AG10803 (cell line): ENCODE results near the gene RBM42.

ENCODE experiments used
- DNase-seq: peaks from one replicate; pipeline ENCODE4 v3.0.0; 2010; ENCODE audit warnings: low read depth
- H3K4me3 ChIP-seq: 2 replicates; pipeline ENCODE4 v1.5.1; 2011; ENCODE audit warnings: mild to moderate bottlenecking, low read length, control low read depth
- TF ChIP-seq, protein P1 (sequence below): conservative IDR thresholded peaks from 2 replicates; pipeline ENCODE4 v1.5.1; 2011; ENCODE audit warnings: mild to moderate bottlenecking, low read length, control low read depth, inconsistent platforms

RBM42 gene

DNA sequence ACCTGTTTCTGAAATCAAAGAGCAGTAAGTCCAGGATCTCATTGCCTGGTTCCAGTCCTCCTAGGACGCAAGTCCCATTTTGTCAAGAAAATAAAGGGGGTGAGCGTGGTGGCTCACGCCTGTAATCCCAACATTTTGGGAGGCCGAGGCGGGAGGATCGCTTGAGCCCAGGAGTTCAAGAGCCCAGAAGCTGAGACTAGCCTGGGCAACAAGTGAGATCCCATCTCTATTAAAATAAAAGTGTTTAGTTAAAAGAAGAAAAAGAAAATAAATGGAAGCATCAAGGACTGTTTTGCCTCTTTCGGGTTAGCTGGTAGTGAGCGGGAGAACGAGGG, 16.6 kb upstream of the RBM42 start:
- H3K4me3 ChIP-seq = peak overlapping the region; percentile 89
- DNase-seq = no peak
- TF ChIP-seq, protein P1, sequence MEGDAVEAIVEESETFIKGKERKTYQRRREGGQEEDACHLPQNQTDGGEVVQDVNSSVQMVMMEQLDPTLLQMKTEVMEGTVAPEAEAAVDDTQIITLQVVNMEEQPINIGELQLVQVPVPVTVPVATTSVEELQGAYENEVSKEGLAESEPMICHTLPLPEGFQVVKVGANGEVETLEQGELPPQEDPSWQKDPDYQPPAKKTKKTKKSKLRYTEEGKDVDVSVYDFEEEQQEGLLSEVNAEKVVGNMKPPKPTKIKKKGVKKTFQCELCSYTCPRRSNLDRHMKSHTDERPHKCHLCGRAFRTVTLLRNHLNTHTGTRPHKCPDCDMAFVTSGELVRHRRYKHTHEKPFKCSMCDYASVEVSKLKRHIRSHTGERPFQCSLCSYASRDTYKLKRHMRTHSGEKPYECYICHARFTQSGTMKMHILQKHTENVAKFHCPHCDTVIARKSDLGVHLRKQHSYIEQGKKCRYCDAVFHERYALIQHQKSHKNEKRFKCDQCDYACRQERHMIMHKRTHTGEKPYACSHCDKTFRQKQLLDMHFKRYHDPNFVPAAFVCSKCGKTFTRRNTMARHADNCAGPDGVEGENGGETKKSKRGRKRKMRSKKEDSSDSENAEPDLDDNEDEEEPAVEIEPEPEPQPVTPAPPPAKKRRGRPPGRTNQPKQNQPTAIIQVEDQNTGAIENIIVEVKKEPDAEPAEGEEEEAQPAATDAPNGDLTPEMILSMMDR = no peak

DNA sequence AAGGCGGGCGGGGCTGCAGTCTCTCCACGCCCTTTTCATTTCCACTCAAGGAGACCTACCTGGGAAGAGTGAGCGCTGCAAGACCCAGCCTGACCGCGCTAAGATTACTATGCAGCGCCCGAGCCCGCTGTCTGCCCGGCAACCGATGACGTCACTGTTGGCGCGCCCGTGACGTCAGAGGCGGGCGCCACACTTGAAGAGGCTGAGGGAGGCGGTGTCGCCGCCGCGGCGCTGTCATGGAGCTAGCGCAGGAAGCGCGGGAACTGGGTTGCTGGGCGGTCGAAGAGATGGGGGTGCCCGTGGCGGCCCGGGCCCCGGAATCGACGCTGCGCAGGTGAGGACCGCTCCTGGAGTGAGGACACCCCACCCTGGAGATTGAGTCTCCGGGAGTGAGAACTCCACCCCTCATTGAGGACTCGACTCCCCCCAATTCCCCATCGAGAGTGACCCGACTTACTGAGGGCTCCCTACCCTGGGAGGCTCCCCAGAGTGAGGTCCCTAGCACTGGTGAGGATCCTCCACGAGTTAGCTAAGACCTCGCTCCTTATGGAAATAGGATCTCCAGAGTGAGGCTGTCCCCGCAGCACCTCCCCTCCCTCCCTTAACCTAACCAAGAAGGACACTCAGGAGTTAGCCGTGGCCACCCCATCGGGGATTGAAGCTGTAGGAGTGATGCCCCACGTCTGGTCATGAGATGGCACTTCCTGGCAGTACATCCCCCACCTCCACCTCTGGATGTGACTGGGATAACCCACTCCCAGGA, 16.1 kb upstream of the RBM42 start, which contains the start of gene HAUS5:
HAUS5 (plus strand) TSS at position 177 of the 763 bp plus-strand sequence; CDS start at position 237, 60 bp downstream.
- H3K4me3 ChIP-seq = peak within 1 kb of the TSS; percentile 89
- peak; percentile 85 for DNase-seq
- TF ChIP-seq, protein P1 = no peak; the same call in 1 of the 2 replicates

DNA sequence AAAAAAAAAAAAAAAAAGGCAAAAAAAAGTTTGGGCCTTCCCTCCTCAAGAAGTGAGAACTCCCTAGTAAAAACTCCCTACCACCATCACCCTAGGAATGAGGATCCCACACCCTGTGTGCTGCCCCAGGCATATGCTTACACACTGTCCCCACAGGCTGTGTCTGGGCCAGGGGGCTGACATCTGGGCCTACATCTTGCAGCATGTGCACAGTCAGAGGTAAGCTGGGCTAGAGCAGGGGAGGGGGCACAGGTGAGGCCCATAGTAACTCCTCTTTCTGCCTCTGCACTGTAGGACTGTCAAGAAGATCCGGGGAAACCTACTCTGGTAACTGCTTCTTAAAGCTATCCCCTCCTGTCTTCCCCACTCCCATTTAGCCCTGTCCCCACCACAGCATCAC, 15.3 kb upstream of the RBM42 start:
- TF ChIP-seq, protein P1 = no peak
- H3K4me3 ChIP-seq = no peak overlapping the region

DNA sequence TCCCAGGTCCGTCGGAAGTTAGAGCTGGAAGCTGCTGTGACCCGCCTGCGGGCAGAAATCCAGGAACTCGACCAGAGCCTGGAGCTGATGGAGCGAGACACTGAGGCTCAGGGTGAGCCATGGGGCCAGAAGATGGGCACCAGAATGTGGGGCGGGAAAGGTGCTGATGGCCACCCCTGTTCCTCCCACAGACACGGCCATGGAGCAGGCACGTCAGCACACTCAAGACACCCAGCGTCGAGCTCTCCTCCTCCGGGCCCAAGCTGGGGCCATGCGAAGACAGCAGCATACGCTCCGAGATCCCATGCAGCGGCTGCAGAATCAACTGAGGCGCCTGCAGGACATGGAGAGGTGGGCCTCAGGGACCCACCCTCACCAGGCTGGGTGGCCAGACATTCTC, 13.8 kb upstream of the RBM42 start:
- no peak overlapping the region for H3K4me3 ChIP-seq
- TF ChIP-seq, protein P1 = no peak
- DNase-seq = no peak

More for the DNA sequence above, 15.3 kb upstream of the RBM42 start:
- no peak for DNase-seq

DNA sequence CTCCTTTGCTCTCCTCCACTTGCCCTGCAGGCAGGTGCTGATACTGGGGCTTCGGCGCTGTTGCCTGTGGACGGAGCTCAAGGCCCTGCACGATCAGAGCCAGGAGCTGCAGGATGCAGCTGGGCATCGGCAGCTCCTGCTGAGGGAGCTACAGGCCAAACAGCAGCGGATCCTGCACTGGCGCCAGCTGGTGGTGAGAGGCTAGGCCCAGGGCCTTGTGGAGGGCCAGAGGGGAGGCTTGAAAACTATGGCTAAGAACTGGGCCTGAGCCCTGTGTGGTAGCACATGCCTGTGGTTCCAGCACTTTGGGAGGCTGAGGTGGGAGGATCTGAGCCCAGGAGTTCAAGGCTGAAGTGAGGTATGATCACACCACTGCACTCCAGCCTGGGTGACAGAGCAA, 10.0 kb upstream of the RBM42 start:
- no peak overlapping the region for H3K4me3 ChIP-seq
- TF ChIP-seq, protein P1 = no peak
- no peak for DNase-seq

DNA sequence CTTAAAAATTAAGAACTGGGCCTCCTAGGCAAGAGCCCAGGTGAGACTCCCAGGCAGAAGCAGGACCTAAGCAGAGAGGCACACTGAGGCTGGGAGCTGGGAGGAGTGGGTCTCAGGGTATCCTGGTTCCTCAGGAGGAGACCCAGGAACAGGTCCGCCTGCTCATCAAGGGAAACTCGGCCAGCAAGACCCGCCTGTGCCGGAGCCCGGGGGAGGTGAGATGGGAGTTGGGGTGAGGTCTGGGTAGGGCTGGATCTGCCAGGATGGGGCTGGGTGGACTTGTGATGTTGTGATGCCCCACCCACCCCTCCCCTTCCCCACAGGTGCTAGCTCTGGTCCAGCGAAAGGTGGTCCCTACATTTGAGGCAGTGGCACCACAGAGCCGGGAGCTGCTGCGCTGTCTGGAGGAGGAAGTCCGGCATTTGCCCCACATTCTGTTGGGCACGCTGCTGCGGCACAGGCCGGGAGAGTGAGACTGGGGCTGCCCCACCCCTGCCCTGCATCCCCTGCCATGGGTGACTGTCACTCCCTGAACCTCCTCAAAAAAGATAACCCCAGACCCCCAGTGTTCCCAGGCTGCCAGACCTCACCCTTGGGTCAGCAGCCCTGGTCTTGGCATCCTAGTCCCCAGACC, 9.4 kb upstream of the RBM42 start:
- no peak overlapping the region for H3K4me3 ChIP-seq
- TF ChIP-seq, protein P1 = no peak
- DNase-seq = no peak

DNA sequence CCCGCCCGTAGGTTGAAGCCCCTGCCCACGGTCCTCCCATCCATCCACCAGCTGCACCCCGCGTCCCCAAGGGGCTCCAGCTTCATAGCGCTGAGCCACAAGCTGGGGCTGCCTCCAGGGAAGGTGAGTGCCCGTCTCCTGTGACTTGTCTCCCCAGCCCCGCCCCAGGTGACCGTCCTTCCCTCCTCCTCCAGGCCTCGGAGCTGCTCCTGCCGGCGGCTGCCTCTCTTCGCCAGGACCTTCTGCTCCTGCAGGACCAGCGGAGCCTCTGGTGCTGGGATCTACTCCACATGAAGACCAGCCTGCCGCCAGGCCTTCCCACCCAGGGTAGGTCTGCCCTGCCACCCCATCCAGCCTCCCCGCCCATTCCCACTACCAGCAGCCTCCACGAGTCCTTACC, 8.8 kb upstream of the RBM42 start:
- DNase-seq = no peak
- H3K4me3 ChIP-seq = no peak overlapping the region
- TF ChIP-seq, protein P1 = no peak
